Mesodermal cell (in vitro differentiated cells): ENCODE results near the gene TMEM59.
"Not testable (repeated sequence)": the region's sequence is repeated elsewhere in the genome, so short reads cannot be mapped to it uniquely, and the experiment has no call there.

Source experiments
- H3K27ac ChIP-seq: 2 replicates; pipeline ENCODE4 v1.7.0; 2013; ENCODE audit warnings: mild to moderate bottlenecking, low read depth, low read length, moderate library complexity; ENCODE audit not compliant: severe bottlenecking
- H3K36me3 ChIP-seq: 2 replicates; pipeline ENCODE4 v1.7.1; 2013; ENCODE audit warnings: mild to moderate bottlenecking, low read length, moderate library complexity; ENCODE audit not compliant: control insufficient read depth, insufficient read depth
- H3K4me1 ChIP-seq: one replicate; pipeline ENCODE4 v1.7.1; 2013; ENCODE audit warnings: mild to moderate bottlenecking, low read length; ENCODE audit not compliant: insufficient read depth, control insufficient read depth, poor library complexity, severe bottlenecking
- H3K4me3 ChIP-seq: 2 replicates; pipeline ENCODE4 v1.7.0; 2013; ENCODE audit warnings: low read length, control low read depth, mild to moderate bottlenecking; ENCODE audit not compliant: insufficient read depth, poor library complexity, severe bottlenecking; ENCODE audit errors: extremely low read depth
- H3K9me3 ChIP-seq: 2 replicates; pipeline ENCODE4 v1.7.1; 2013; ENCODE audit warnings: mild to moderate bottlenecking, low read length, moderate library complexity; ENCODE audit not compliant: control insufficient read depth
- WGBS, 2 experiments: methylation state at CpG; one replicate each; pipeline ENCODE4 v1.1.5; 2013; ENCODE audit warnings: missing lambda C conversion rate in 2 of 2; ENCODE audit not compliant: insufficient coverage in 2 of 2; 5-methylcytosine and 5-hydroxymethylcytosine counted together

The TMEM59 gene

DNA sequence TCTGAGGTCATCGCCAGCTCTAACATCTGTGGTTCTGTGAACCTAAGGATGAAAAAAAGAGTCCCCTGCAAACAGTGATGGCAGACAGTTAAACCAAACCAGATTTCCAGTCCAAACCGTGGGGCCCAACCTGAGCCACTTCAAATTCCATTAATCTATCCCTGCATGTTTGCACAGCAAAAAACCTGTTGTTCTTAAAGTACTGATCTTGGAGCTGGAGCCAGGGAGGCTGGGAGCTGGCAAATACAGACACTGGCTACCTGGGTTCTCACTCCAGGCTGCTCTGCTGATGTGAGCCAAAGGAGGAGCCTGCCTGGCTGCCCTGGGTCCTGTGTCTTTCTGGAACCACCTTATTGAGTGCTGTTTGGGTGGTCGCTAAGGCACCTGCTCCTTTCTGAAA is 51.4 kb downstream of the TMEM59 start:
- H3K36me3 ChIP-seq: no peaks in the 10 kb centered on the region
- no peak overlapping the region for H3K27ac ChIP-seq
- H3K4me1 ChIP-seq: no peaks in the 10 kb centered on the region
- H3K4me3 ChIP-seq: no peak overlapping the region
- 63 to 86% methylated on average over 2 of the region's 3 CpGs for WGBS, 2 experiments
- H3K9me3 ChIP-seq: no peaks in the 10 kb centered on the region

DNA sequence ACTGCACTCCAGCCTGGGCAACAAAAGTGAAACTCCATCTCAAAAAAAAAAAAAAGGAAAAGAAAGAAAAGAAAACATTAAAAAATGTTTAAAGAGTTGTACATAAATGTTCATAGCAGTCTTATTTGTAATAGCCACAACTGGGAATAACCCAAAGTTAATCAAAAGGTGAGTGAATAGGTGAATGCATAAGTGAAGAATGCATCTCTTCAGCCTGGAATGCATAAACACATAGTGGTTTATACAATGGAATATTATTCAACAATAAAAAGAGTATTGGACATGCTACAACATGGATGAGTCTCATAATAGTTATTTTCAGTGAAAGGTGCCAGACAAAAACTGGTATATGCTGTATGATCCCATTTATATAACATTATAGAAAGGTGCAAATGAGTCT is 53.1 kb downstream of the TMEM59 start:
- Histone ChIP-seq H3K27ac (no peak overlapping the region), H3K36me3 (no peaks in the 10 kb centered on the region), H3K9me3 (no peaks in the 10 kb centered on the region), H3K4me3 (no peak overlapping the region), H3K4me1 (no peaks in the 10 kb centered on the region)

DNA sequence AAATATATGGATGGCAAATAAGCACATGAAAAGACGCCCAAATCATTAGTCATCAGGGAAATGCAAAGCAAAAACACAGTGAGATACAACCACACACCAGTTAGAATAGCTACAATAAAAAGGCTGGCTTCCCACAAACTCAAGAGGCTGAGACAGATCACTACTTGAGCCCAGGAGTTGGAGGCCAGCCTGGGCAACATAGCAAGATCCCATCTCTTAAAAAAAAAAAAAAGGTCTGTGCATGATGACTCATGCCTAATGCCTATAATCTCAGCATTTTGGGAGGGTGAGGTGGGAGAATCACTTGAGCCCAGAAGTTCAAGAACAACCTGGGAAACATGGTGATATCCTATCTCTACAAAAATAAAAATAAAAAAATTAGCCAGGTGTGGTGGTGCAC is 54.8 kb downstream of the TMEM59 start:
- Histone ChIP-seq H3K4me3 (no peak overlapping the region), H3K36me3 (no peaks in the 10 kb centered on the region), H3K4me1 (no peaks in the 10 kb centered on the region), H3K9me3 (no peaks in the 10 kb centered on the region), H3K27ac (no peak overlapping the region)
- 86 to 100% methylated on average over 1 of the region's 1 CpG for WGBS, 2 experiments

DNA sequence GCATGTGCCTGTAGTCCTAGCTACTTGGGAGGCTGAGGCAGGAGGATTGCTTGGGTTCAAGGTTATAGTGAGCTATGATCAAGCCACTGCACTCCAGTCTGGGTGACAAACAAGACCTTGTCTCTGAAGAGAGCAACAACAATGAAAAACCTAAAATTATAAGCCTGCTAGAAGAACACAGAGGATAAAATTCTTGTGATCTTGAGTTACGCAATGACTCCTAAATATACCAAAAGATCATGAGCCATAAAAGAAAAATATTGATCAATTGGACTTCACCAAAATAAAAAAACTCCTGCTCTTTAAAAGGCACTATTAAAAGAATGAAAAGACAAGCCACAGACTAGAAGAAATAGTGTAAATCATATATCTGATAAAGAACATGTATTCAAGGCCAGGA is 57.3 kb downstream of the TMEM59 start:
- no peak overlapping the region for H3K27ac ChIP-seq
- no peaks in the 10 kb centered on the region for H3K36me3 ChIP-seq
- peaks cover 8% of the 10 kb centered on the region for H3K9me3 ChIP-seq
- H3K4me3 ChIP-seq: no peak overlapping the region
- no peaks in the 10 kb centered on the region for H3K4me1 ChIP-seq
- no CpG with 5 or more reads among the region's 1 CpG for WGBS, 2 experiments

DNA sequence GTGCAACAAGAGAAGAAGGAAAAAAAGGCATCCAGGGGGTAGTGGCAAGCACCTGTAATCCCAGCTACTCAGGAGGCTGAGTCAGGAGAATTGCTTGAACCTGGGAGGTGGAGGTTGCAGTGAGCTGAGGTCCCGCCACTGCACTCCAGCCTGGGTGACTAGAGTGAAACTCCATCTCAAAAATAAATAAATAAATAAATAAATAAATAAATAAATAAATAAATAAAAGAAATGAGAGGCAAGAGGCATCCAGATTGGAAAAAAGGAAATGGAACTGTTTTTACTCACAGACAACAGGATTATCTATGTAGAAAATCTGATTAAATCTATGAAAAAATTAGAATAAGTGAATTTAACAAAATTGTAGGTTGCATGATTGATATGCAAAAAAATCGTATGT is 58.5 kb downstream of the TMEM59 start:
- not testable (repeated sequence) for H3K4me3 ChIP-seq, H3K4me1 ChIP-seq, H3K36me3 ChIP-seq, H3K27ac ChIP-seq, H3K9me3 ChIP-seq
- WGBS, 2 experiments: no CpG with 5 or more reads among the region's 2 CpGs

DNA sequence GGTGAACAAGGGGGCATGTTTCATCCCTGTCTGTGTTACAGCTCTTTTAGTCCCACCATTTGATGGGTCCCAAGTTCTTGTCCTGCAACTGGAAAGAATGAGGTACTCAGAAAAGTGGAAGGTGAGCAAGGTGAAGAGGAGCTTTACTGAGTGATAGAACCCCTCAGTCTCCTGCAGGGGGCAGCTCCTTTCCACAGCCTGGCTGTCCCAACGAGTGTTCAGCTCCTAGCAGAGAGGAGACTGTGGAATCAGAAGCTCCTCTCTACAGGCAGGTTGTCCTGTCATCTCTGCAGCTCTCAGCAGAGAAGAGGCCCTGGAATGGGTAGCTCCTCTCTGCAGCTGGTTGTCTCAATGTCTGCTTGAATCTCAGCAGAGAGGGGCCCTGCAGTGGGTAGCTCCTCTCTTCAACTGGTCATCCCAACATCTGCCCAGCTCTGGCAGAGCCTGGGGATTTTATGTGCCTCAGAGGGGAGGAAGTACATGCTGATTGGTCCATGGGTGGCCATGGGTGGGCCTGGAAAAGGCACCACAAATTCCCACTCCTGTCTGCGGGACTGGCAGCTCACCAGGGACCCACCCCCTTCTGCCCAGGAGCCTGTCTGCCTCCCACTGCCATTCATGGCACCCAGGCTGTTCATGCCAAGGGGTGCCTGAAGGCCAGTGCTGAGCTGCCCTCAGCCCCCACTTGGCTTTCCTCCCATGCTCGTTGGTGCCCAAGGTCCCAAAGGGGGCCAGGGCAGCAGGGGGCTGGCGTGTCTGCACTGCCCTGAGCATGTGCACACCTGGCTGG is 60.7 kb downstream of the TMEM59 start:
- no peaks in the 10 kb centered on the region for H3K4me1 ChIP-seq
- H3K27ac ChIP-seq: no peak overlapping the region
- 64 to 71% methylated on average over 3 to 4 of the region's 4 CpGs for WGBS, 2 experiments
- H3K4me3 ChIP-seq: no peak overlapping the region
- H3K9me3 ChIP-seq: peaks cover 8% of the 10 kb centered on the region
- no peaks in the 10 kb centered on the region for H3K36me3 ChIP-seq

DNA sequence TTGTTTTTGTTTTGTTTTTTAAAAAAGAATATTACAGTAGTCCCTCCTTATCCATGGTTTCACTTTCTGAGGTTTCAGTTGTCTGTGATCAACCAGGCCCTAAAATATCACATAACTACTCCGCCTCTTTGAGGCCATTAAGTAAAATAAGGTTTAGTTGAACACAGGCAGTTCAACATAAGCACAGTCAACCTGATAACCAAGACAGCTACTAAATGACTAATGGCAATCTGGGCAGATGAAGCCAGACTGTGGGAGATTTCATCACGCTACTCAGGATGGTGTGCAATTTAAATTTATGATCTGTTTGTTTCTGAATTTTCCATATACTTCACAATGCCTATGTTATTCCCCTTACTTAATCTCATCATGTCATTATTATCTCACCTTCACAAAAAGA is 65.1 kb downstream of the TMEM59 start:
- no peaks in the 10 kb centered on the region for H3K36me3 ChIP-seq
- no peak overlapping the region for H3K4me3 ChIP-seq
- peaks cover under 1% of the 10 kb centered on the region for H3K4me1 ChIP-seq
- WGBS, 2 experiments: no CpG with 5 or more reads among the region's 2 CpGs
- H3K27ac ChIP-seq: no peak overlapping the region
- peaks cover 8% of the 10 kb centered on the region for H3K9me3 ChIP-seq

- no peaks in the 10 kb centered on the region for H3K9me3 ChIP-seq
- no peaks in the 10 kb centered on the region for H3K36me3 ChIP-seq
- peaks cover 9% of the 10 kb centered on the region for H3K4me1 ChIP-seq
- H3K27ac ChIP-seq: no peak overlapping the region
- no CpG with 5 or more reads among the region's 3 CpGs for WGBS, 2 experiments
- H3K4me3 ChIP-seq: no peak overlapping the region
These were observed 66.5 kb downstream of the TMEM59 start for GRCh38 chr1:53986458-53986857.

DNA sequence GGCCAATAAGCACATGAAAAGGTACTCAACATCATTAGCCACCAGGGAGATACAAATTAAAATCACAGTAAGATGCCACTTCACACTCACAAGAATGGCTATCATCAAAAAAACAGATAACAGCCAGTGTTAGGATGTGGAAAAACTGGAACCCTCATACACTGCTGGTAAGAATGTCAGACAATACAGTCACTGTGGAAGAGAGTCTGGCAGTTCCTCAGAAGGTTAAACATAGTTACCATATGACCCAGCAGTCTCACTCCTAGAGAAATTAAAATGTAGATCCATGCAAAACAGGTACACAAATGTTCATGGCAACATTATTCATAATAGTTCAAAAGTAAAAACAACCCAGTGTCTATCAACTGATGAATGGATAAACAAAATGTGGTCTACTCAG is 68.3 kb downstream of the TMEM59 start:
- H3K36me3 ChIP-seq: no peaks in the 10 kb centered on the region
- H3K4me3 ChIP-seq: no peak overlapping the region
- H3K9me3 ChIP-seq: no peaks in the 10 kb centered on the region
- peaks cover 9% of the 10 kb centered on the region for H3K4me1 ChIP-seq
- no peak overlapping the region for H3K27ac ChIP-seq

GRCh38 chr1:53982763-53983104 is 70.3 kb downstream of the TMEM59 start:
- Histone ChIP-seq H3K9me3 (no peaks in the 10 kb centered on the region), H3K27ac (peak overlapping the region; percentile 43), H3K4me1 (peaks cover 9% of the 10 kb centered on the region), H3K36me3 (no peaks in the 10 kb centered on the region), H3K4me3 (no peak overlapping the region)
- 7 to 13% methylated on average over 3 to 4 of the region's 4 CpGs for WGBS, 2 experiments

DNA sequence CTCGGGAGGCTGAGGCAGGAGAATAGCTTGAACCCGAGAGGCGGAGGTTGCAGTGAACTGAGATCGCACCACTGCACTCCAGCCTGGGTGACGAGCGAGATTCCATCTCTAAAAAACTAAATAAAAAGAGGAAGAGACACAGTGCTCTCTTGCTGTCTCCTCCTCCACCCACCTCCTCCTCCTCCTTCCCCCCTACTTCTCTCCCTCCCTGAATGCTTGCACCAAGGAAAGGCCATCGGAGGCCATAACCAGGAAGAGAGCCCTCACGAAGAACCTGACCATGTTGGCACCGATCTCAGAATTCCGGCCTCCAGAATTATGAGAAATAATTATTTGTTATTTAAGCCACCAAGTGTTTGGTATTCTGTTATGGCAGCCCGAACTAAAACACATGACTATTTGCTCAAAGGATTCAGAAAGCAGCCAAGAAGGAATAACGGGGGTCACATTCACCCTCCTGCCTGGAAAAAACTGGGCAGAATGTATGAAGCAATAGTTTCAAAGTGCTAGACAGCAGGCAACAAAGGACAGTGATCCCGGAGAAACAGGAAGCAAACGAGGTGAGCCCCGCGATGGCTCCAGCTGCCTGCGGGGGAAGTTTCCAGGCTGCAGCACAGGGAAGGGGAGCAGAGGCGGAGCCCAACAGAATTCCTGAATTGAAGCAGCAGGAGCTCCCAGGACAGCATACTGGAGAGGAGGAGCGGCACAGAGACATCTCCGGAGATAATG is 70.8 kb downstream of the TMEM59 start:
- no peaks in the 10 kb centered on the region for H3K9me3 ChIP-seq
- no peaks in the 10 kb centered on the region for H3K36me3 ChIP-seq
- H3K4me1 ChIP-seq: peaks cover 9% of the 10 kb centered on the region
- H3K27ac ChIP-seq: peak overlapping the region; percentile 43
- 39 to 46% methylated on average over 16 of the region's 20 CpGs for WGBS, 2 experiments
- no peak overlapping the region for H3K4me3 ChIP-seq
